Adrenal gland (tissue), 5 donors: ENCODE data around the gene ENPP1.

Experiments
- CTCF ChIP-seq, 6 experiments: fragments of 450-650 bp in 4 of 6; fragments of 200-600 bp in 2 of 6; sonication (generic) in 1 of 6; IDR thresholded peaks; 1 replicate in 5 of 6; 2 replicates in 1 of 6; pipeline versions ENCODE4 v1.5.1 to v1.8.0; 2016 to 2021; ENCODE audit warnings: antibody characterized with exemption in 6 of 6, mild to moderate bottlenecking in 2 of 6, moderate library complexity in 1 of 6
- POLR2A ChIP-seq, 2 donors: fragments of 450-650 bp; IDR thresholded peaks; one replicate each; pipeline ENCODE4 v1.6.1; 2017; ENCODE audit warnings: antibody characterized with exemption in 2 of 2, mild to moderate bottlenecking in 2 of 2, moderate library complexity in 1 of 2
- donor health status: DM: no; HTN: no; CAD: no.

DNA sequence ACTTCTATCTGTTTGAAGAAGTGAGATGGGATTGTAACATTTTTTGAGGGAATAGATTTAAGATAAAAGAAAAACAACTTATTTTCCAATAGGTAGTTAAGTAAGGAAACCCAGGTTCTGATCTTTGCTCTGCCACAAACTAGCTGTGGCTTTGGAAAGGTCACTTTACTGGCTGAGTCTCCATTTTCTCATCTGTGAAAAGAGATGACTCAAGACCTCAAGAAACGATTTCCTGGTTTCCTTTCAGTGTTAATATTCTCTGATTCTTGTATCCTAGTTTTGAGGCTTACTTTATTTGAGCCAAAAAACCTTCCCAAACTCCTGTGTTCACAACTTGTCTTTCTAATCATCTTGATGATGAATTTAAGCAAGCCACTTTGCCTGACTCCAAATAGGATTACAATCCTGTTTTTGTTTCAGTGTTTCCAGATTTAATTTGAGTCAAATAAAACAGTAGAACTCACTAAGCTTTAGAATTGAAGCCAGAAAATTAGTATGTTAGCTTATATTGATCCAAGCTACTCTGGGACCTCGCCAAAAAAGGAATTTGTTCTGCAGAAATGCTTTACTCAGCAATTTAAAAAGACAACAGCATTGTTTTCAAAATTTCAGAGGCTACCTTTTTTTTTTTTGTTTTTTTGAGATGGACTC is 51.1 kb downstream of the ENPP1 start:
- TF ChIP-seq POLR2A (IDR thresholded peaks at IDR 0.05) (no peak), CTCF (IDR thresholded peaks at IDR 0.05) (no peak)
